ENCODE measurements around the gene GNAS.
A peak's percentile ranks its signal among the peaks of the same experiment; 100 is the strongest.

GNAS gene

GRCh38 chr20:58863044-58863790, 10.7 kb downstream of the GNAS start:
- no peaks in the 10 kb centered on the region for H3K4me1 ChIP-seq (ENCODE audit: low read length)
- H3K9me3 ChIP-seq (ENCODE audit: insufficient read depth, low read length): no peaks in the 10 kb centered on the region
- H3K9ac ChIP-seq (ENCODE audit: low read length): no peak overlapping the region
- H3K27me3 ChIP-seq (ENCODE audit: low read depth, low read length): peaks cover 65% of the 10 kb centered on the region
- H2AFZ ChIP-seq (ENCODE audit: low read depth, low read length): no peak overlapping the region
- no peak overlapping the region for H3K4me3 ChIP-seq (ENCODE audit: low read length)
- TF ChIP-seq EZH2phosphoT487 (IDR thresholded peaks at IDR 0.05; ENCODE audit: low read depth) (no peak), CTCF (IDR thresholded peaks at IDR 0.05; ENCODE audit: low read depth, low read length) (no peak)
- H3K27ac ChIP-seq (ENCODE audit: low read length): no peak overlapping the region
- H3K4me2 ChIP-seq (ENCODE audit: low read length): no peak overlapping the region
- H3K79me2 ChIP-seq (ENCODE audit: low read length): no peaks in the 10 kb centered on the region
- no peaks in the 10 kb centered on the region for H4K20me1 ChIP-seq (ENCODE audit: insufficient read depth, low read length)
- no peaks in the 10 kb centered on the region for H3K36me3 ChIP-seq (replicated peaks; ENCODE audit: low read depth, low read length)

- no peaks in the 10 kb centered on the region for H3K4me1 ChIP-seq (ENCODE audit: low read length)
Observed at GRCh38 chr20:58864346-58864745, 11.8 kb downstream of the GNAS start.

GRCh38 chr20:58865843-58866242, 13.3 kb downstream of the GNAS start:
- Histone ChIP-seq H2AFZ (ENCODE audit: low read depth, low read length) (no peak overlapping the region), H4K20me1 (ENCODE audit: insufficient read depth, low read length) (no peaks in the 10 kb centered on the region), H3K4me2 (ENCODE audit: low read length) (no peak overlapping the region), H3K9me3 (ENCODE audit: insufficient read depth, low read length) (no peaks in the 10 kb centered on the region), H3K79me2 (ENCODE audit: low read length) (no peaks in the 10 kb centered on the region), H3K27me3 (ENCODE audit: low read depth, low read length) (peaks cover 46% of the 10 kb centered on the region), H3K4me3 (ENCODE audit: low read length) (no peak overlapping the region), H3K27ac (ENCODE audit: low read length) (no peak overlapping the region), H3K4me1 (ENCODE audit: low read length) (peaks cover 8% of the 10 kb centered on the region), H3K36me3 (replicated peaks; ENCODE audit: low read depth, low read length) (no peaks in the 10 kb centered on the region), H3K9ac (ENCODE audit: low read length) (no peak overlapping the region)
- no peak for TF ChIP-seq EZH2phosphoT487 (IDR thresholded peaks at IDR 0.05; ENCODE audit: low read depth)
- TF ChIP-seq CTCF (IDR thresholded peaks at IDR 0.05; ENCODE audit: low read depth, low read length): no peak

More at GRCh38 chr20:58864346-58864745, 11.8 kb downstream of the GNAS start:
- H3K9ac ChIP-seq (ENCODE audit: low read length): no peak overlapping the region
- peaks cover 55% of the 10 kb centered on the region for H3K27me3 ChIP-seq (ENCODE audit: low read depth, low read length)
- no peaks in the 10 kb centered on the region for H3K79me2 ChIP-seq (ENCODE audit: low read length)
- H4K20me1 ChIP-seq (ENCODE audit: insufficient read depth, low read length): no peaks in the 10 kb centered on the region
- H2AFZ ChIP-seq (ENCODE audit: low read depth, low read length): no peak overlapping the region
- H3K4me2 ChIP-seq (ENCODE audit: low read length): no peak overlapping the region
- H3K9me3 ChIP-seq (ENCODE audit: insufficient read depth, low read length): no peaks in the 10 kb centered on the region
- H3K36me3 ChIP-seq (replicated peaks; ENCODE audit: low read depth, low read length): no peaks in the 10 kb centered on the region
- peak; percentile 88 for TF ChIP-seq CTCF (IDR thresholded peaks at IDR 0.05; ENCODE audit: low read depth, low read length)
- TF ChIP-seq EZH2phosphoT487 (IDR thresholded peaks at IDR 0.05; ENCODE audit: low read depth): no peak
- no peak overlapping the region for H3K27ac ChIP-seq (ENCODE audit: low read length)
- H3K4me3 ChIP-seq (ENCODE audit: low read length): no peak overlapping the region

GRCh38 chr20:58867211-58867610, 14.7 kb downstream of the GNAS start:
- no peak overlapping the region for H2AFZ ChIP-seq (ENCODE audit: low read depth, low read length)
- no peak for TF ChIP-seq EZH2phosphoT487 (IDR thresholded peaks at IDR 0.05; ENCODE audit: low read depth)
- TF ChIP-seq CTCF (IDR thresholded peaks at IDR 0.05; ENCODE audit: low read depth, low read length): no peak
- H3K36me3 ChIP-seq (replicated peaks; ENCODE audit: low read depth, low read length): no peaks in the 10 kb centered on the region
- no peaks in the 10 kb centered on the region for H3K9me3 ChIP-seq (ENCODE audit: insufficient read depth, low read length)
- peaks cover 10% of the 10 kb centered on the region for H3K4me1 ChIP-seq (ENCODE audit: low read length)
- no peak overlapping the region for H3K27ac ChIP-seq (ENCODE audit: low read length)
- H3K4me2 ChIP-seq (ENCODE audit: low read length): no peak overlapping the region
- no peak overlapping the region for H3K9ac ChIP-seq (ENCODE audit: low read length)
- no peaks in the 10 kb centered on the region for H3K79me2 ChIP-seq (ENCODE audit: low read length)
- H4K20me1 ChIP-seq (ENCODE audit: insufficient read depth, low read length): no peaks in the 10 kb centered on the region
- no peak overlapping the region for H3K4me3 ChIP-seq (ENCODE audit: low read length)
- H3K27me3 ChIP-seq (ENCODE audit: low read depth, low read length): peaks cover 39% of the 10 kb centered on the region
